K562 (cell line): ENCODE measurements around the gene ADAM22. TPM values are rescaled to one million over a fixed set of nuclear protein-coding genes. Genes with fewer than 3 reads are reported as not detected.
A peak's percentile ranks its signal among the peaks of the same experiment; 100 is the strongest.

Experiments used
- ARID1B ChIP-seq: fragments of 450-650 bp; IDR thresholded peaks from 2 replicates; pipeline ENCODE4 v1.6.1; 2016; ENCODE audit warnings: antibody characterized with exemption, mild to moderate bottlenecking, inconsistent platforms
- BRF1 ChIP-seq: IDR thresholded peaks from 3 replicates; pipeline ENCODE4 v1.6.1; 2011; ENCODE audit warnings: borderline replicate concordance, mild to moderate bottlenecking; ENCODE audit not compliant: insufficient read length; ENCODE audit errors: extremely low read depth
- CHD2 ChIP-seq: IDR thresholded peaks from 2 replicates; pipeline ENCODE4 v1.6.1; 2011; ENCODE audit warnings: low read depth, low read length
- IRF9 ChIP-seq: fragments of 450-650 bp; IDR thresholded peaks from 2 replicates; pipeline ENCODE4 v1.6.1; 2016; ENCODE audit warnings: missing biosample characterization, missing genetic modification characterization
- KAT7 ChIP-seq: sonication (generic); formaldehyde crosslinking; IDR thresholded peaks from 2 replicates; pipeline ENCODE4 v1.8.0; 2022; ENCODE audit warnings: missing genetic modification reagents, mild to moderate bottlenecking, borderline replicate concordance
- MXD1 ChIP-seq: fragments of 250-450 bp; sonication (Bioruptor Pico); IDR thresholded peaks from 2 replicates; pipeline ENCODE4 v1.8.0; 2021; ENCODE audit warnings: borderline replicate concordance, mild to moderate bottlenecking, moderate library complexity; ENCODE audit not compliant: poor library complexity, severe bottlenecking
- NFE2L1 ChIP-seq: fragments of 450-650 bp; IDR thresholded peaks from 2 replicates; pipeline ENCODE4 v1.6.1; 2016; ENCODE audit warnings: missing genetic modification characterization, low read depth, mild to moderate bottlenecking, missing compliant biosample characterization, moderate library complexity, borderline replicate concordance
- NFIX ChIP-seq: fragments of 250-450 bp; sonication (Bioruptor Pico); IDR thresholded peaks from 2 replicates; pipeline ENCODE4 v1.4.0; 2020; ENCODE audit warnings: low read depth, mild to moderate bottlenecking, moderate library complexity
- PRDM10 ChIP-seq: fragments of 450-650 bp; IDR thresholded peaks from 2 replicates; pipeline ENCODE4 v1.6.1; 2018; ENCODE audit not compliant: partially characterized antibody
- SMC3 ChIP-seq: conservative IDR thresholded peaks from 2 replicates; pipeline ENCODE4 v1.6.1; 2011; ENCODE audit warnings: low read depth, low read length, improper control_type of control experiment; ENCODE audit not compliant: insufficient read depth
- SNAPC5 ChIP-seq: fragments of 250-450 bp; sonication (Bioruptor Pico); IDR thresholded peaks from 2 replicates; pipeline ENCODE4 v1.8.0; 2021; ENCODE audit warnings: moderate library complexity, mild to moderate bottlenecking, inconsistent platforms
- SREBF1 ChIP-seq: fragments of 150-350 bp; IDR thresholded peaks from 2 replicates; pipeline ENCODE4 v1.6.1; 2014; ENCODE audit warnings: antibody characterized with exemption, low read depth, low read length, borderline replicate concordance
- TCFL5 ChIP-seq: fragments of 250-450 bp; sonication (Bioruptor Pico); conservative IDR thresholded peaks from 2 replicates; pipeline ENCODE4 v1.6.1; 2021; ENCODE audit warnings: mild to moderate bottlenecking, moderate library complexity, matching md5 sums
- TEAD1 ChIP-seq, 2 experiments: fragments of 450-650 bp in 1 of 2; sonication (generic) in 1 of 2; formaldehyde crosslinking; IDR thresholded peaks; 2 replicates each; pipeline versions ENCODE4 v1.4.0 to v1.8.0; 2020 to 2022; ENCODE audit warnings: mild to moderate bottlenecking in 2 of 2, missing genetic modification reagents in 1 of 2
- WHSC1 ChIP-seq: IDR thresholded peaks from one replicate; pipeline ENCODE4 v1.6.1; 2012; ENCODE audit warnings: low read length, control low read depth, inconsistent platforms
- XRCC4 ChIP-seq: IDR thresholded peaks from one replicate; pipeline ENCODE4 v1.6.1; 2011; ENCODE audit not compliant: insufficient read depth, insufficient read length; ENCODE audit errors: extremely low read depth
- ZC3H8 ChIP-seq: fragments of 450-650 bp; IDR thresholded peaks from 2 replicates; pipeline ENCODE4 v1.6.1; 2017
- ZEB2 ChIP-seq: fragments of 450-650 bp; IDR thresholded peaks from 2 replicates; pipeline ENCODE4 v1.6.1; 2016
- polyA plus RNA-seq, 8 experiments: library from polyadenylated mRNA; depleted of rRNA in 4 of 8; stranded (reverse) in 5 of 8; unstranded in 3 of 8; fragments of >200 nt; fragmentation: Nextera tagmentation in 2 of 8; fragmentation: Illumina TruSeq in 1 of 8; extraction: Ambion mirVana in 2 of 8; extraction: Trizol in 1 of 8; gene quantifications; 2 replicates each; pipeline versions ENCODE4 v1.2.1 to v1.2.3, GENCODE V29; 2011 to 2014; ENCODE audit warnings: inconsistent platforms in 1 of 8, missing spikeins in 1 of 8
- total RNA-seq, 7 experiments: library from RNA; depleted of rRNA in 6 of 7; stranded (reverse); fragments of >200 nt in 6 of 7; fragmentation: Illumina TruSeq in 2 of 7; extraction: Trizol in 2 of 7; gene quantifications; 2 replicates each; pipeline versions ENCODE4 v1.2.1 to v1.2.3, GENCODE V29; 2011 to 2021; ENCODE audit warnings: low replicate concordance in 1 of 7
- TF ChIP-seq, protein P1 (sequence below): fragments of 250-450 bp; sonication (Bioruptor Pico); IDR thresholded peaks from 2 replicates; pipeline ENCODE4 v1.4.0; 2020; ENCODE audit warnings: mild to moderate bottlenecking

The ADAM22 gene
- total and polyA plus RNA-seq, 9 of the 15 experiments (the other 6 are each of a cell fraction or from before 2014, with no cell fraction given): 0.01 to 0.58 (median 0.18) TPM

- TF ChIP-seq SNAPC5 (CRISPR knock-in tag): no peak
- no peak for TF ChIP-seq CHD2
- TF ChIP-seq PRDM10: peak; percentile 100
- TF ChIP-seq, protein P1, sequence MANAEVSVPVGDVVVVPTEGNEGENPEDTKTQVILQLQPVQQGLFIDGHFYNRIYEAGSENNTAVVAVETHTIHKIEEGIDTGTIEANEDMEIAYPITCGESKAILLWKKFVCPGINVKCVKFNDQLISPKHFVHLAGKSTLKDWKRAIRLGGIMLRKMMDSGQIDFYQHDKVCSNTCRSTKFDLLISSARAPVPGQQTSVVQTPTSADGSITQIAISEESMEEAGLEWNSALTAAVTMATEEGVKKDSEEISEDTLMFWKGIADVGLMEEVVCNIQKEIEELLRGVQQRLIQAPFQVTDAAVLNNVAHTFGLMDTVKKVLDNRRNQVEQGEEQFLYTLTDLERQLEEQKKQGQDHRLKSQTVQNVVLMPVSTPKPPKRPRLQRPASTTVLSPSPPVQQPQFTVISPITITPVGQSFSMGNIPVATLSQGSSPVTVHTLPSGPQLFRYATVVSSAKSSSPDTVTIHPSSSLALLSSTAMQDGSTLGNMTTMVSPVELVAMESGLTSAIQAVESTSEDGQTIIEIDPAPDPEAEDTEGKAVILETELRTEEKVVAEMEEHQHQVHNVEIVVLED: peak; percentile 57; the same call in 1 of the 2 replicates
- TF ChIP-seq XRCC4: no peak
- no peak for TF ChIP-seq BRF1
- no peak for TF ChIP-seq ZC3H8
- 0 out of 2 replicates have a peak, but pooled peaks have one; percentile 22 for TF ChIP-seq ARID1B
- TF ChIP-seq TCFL5 (CRISPR knock-in tag): no peak
- TF ChIP-seq SMC3: 0 out of 2 replicates have a peak, but pooled peaks have one; percentile 18
- no peak for TF ChIP-seq IRF9
- no peak; the same call in 1 of the 2 replicates for TF ChIP-seq ZEB2
- no peak for TF ChIP-seq NFIX (CRISPR knock-in tag)
- TF ChIP-seq KAT7: peak; percentile 61; the same call in 1 of the 2 replicates
- TF ChIP-seq MXD1 (CRISPR knock-in tag): no peak
- no peak for TF ChIP-seq WHSC1
- no peak for TF ChIP-seq NFE2L1
- TF ChIP-seq TEAD1 (CRISPR knock-in tag; IDR thresholded peaks at IDR 0.05): peak in 1 of 2 experiments; percentile 3; a peak in 1 of 4 replicates
- peak; percentile 83; the same call in 1 of the 2 replicates for TF ChIP-seq SREBF1
Observed at GRCh38 chr7:88219781-88220747, 286.0 kb downstream of the ADAM22 start, which contains the start of gene SRI (continued).
